ENCODE measurements around the gene UFL1.

Gene UFL1

DNA sequence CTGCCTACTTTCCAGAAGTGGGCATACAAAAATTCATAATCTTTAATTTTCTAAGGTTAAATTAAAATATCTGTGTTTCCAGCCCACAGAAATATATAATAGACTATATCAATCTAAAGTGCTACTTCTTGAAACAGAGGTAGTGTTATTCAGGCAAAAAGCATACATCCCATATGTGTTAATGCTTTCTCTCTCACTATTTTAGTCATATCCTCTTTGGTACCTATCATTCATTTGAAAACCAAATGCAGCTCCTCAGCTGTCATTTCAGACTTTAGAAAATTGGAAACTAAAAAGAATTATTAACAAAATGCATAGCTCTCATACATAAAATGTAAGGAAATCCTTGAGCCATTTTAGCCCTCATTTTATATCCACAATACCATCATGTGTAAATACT, 42.2 kb downstream of the UFL1 start:
- no peak overlapping the region for H3K27ac ChIP-seq (ENCODE audit: insufficient read depth, low read length, poor library complexity, severe bottlenecking)
- DNase-seq: no peak
- no peaks in the 10 kb centered on the region for H3K4me1 ChIP-seq (ENCODE audit: control insufficient read depth, insufficient read depth, low read length, poor library complexity, severe bottlenecking)
- H3K36me3 ChIP-seq (ENCODE audit: control insufficient read depth, insufficient read depth, low read length): no peaks in the 10 kb centered on the region
- no peak overlapping the region for H3K4me3 ChIP-seq (ENCODE audit: insufficient read depth, low read depth, low read length, poor library complexity, severe bottlenecking)
- H3K9me3 ChIP-seq (ENCODE audit: control insufficient read depth, low read length): no peaks in the 10 kb centered on the region
- no peaks in the 10 kb centered on the region for H3K27me3 ChIP-seq (replicated peaks; ENCODE audit: control insufficient read depth, insufficient read depth, low read length, poor library complexity, severe bottlenecking)

DNA sequence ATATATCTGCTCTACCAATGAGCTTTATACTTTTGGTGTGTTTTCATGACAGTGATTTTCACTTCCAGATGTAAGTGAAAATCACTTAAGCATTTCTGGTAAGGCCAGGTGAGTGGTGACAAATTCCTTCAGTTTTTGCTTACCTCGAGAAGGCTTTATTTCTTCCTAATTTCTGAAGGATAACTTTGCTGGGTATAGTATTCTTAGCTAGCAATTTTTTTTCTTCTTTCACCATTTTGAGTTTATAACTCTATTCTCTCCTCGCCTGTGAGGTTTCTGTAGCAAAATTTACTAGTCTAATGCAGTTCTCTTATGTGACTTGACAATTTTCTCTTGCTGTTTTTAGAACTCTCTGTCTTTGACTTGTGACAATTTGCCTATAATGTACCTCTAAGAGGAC, 48.4 kb downstream of the UFL1 start:
- Histone ChIP-seq H3K4me1 (ENCODE audit: control insufficient read depth, insufficient read depth, low read length, poor library complexity, severe bottlenecking) (no peaks in the 10 kb centered on the region), H3K27me3 (replicated peaks; ENCODE audit: control insufficient read depth, insufficient read depth, low read length, poor library complexity, severe bottlenecking) (no peaks in the 10 kb centered on the region), H3K27ac (ENCODE audit: insufficient read depth, low read length, poor library complexity, severe bottlenecking) (no peak overlapping the region), H3K9me3 (ENCODE audit: control insufficient read depth, low read length) (peaks cover 9% of the 10 kb centered on the region), H3K4me3 (ENCODE audit: insufficient read depth, low read depth, low read length, poor library complexity, severe bottlenecking) (no peak overlapping the region), H3K36me3 (ENCODE audit: control insufficient read depth, insufficient read depth, low read length) (no peaks in the 10 kb centered on the region)
- DNase-seq: no peak

DNA sequence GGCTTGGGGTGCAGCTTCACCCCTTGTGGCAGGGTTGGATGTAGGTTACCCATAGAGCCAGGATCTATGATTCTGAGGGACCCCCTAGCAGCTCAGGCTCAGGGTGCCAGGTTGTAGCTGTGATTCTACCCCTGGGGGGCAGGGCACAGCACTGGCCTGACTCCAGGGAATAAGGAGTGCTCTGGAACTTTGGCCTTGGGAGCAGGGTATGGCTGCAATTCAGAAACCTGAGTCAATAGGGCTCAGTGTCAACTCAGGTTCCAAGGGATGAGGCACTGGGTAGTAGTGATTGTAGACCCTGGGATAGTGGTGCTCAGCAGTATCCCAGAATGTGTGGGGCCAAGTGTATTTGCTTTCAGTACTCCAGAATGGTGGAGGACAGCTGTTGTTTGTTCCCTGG, 49.9 kb downstream of the UFL1 start:
- H3K4me1 ChIP-seq (ENCODE audit: control insufficient read depth, insufficient read depth, low read length, poor library complexity, severe bottlenecking): no peaks in the 10 kb centered on the region
- DNase-seq: no peak
- H3K36me3 ChIP-seq (ENCODE audit: control insufficient read depth, insufficient read depth, low read length): no peaks in the 10 kb centered on the region
- H3K9me3 ChIP-seq (ENCODE audit: control insufficient read depth, low read length): peaks cover 9% of the 10 kb centered on the region
- H3K27me3 ChIP-seq (replicated peaks; ENCODE audit: control insufficient read depth, insufficient read depth, low read length, poor library complexity, severe bottlenecking): no peaks in the 10 kb centered on the region
- no peak overlapping the region for H3K4me3 ChIP-seq (ENCODE audit: insufficient read depth, low read depth, low read length, poor library complexity, severe bottlenecking)
- no peak overlapping the region for H3K27ac ChIP-seq (ENCODE audit: insufficient read depth, low read length, poor library complexity, severe bottlenecking)

DNA sequence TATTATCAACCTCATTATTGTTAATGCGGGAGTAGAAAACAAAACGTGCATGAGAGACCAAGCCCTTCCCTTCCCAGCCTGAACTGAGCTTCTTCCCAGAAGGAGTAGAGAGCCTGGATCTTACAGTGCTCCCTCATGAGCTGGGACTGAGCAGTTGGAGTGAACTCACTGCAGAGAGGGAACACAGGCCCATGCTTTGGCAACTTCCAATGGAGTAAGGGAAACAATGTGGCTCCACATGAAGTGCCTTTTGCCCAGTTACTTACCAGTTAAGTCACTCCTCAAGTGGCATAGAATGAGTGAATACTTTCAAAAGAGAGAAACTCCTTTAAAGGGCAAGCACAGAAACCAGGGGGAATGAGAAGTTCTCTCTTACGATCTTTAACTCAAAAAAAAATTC, 53.8 kb downstream of the UFL1 start:
- H3K27ac ChIP-seq (ENCODE audit: insufficient read depth, low read length, poor library complexity, severe bottlenecking): no peak overlapping the region
- H3K27me3 ChIP-seq (replicated peaks; ENCODE audit: control insufficient read depth, insufficient read depth, low read length, poor library complexity, severe bottlenecking): no peaks in the 10 kb centered on the region
- no peaks in the 10 kb centered on the region for H3K36me3 ChIP-seq (ENCODE audit: control insufficient read depth, insufficient read depth, low read length)
- peaks cover 9% of the 10 kb centered on the region for H3K9me3 ChIP-seq (ENCODE audit: control insufficient read depth, low read length)
- DNase-seq: no peak
- no peaks in the 10 kb centered on the region for H3K4me1 ChIP-seq (ENCODE audit: control insufficient read depth, insufficient read depth, low read length, poor library complexity, severe bottlenecking)
- H3K4me3 ChIP-seq (ENCODE audit: insufficient read depth, low read depth, low read length, poor library complexity, severe bottlenecking): no peak overlapping the region

DNA sequence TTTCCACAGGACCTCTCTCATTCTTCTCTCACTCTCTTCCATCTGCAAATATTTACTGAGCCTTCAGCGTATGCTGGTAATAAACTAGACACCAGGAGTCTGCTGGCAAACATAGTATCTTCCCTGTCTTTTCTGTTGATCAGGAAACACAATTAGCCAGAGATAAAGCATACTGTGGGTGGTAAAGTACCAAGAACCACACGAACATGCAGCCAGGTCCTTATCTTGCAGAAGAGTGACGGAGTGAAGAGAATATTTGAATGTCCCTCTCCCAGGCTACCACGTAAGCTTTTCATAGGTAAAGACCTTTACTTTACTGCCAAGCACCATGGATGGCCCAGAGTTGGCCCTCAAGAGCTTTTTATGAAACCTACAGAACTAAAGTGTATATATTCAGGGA, 54.6 kb downstream of the UFL1 start:
- DNase-seq: no peak
- no peak overlapping the region for H3K27ac ChIP-seq (ENCODE audit: insufficient read depth, low read length, poor library complexity, severe bottlenecking)
- H3K4me1 ChIP-seq (ENCODE audit: control insufficient read depth, insufficient read depth, low read length, poor library complexity, severe bottlenecking): no peaks in the 10 kb centered on the region
- no peaks in the 10 kb centered on the region for H3K27me3 ChIP-seq (replicated peaks; ENCODE audit: control insufficient read depth, insufficient read depth, low read length, poor library complexity, severe bottlenecking)
- H3K36me3 ChIP-seq (ENCODE audit: control insufficient read depth, insufficient read depth, low read length): no peaks in the 10 kb centered on the region
- peaks cover 1% of the 10 kb centered on the region for H3K9me3 ChIP-seq (ENCODE audit: control insufficient read depth, low read length)
- no peak overlapping the region for H3K4me3 ChIP-seq (ENCODE audit: insufficient read depth, low read depth, low read length, poor library complexity, severe bottlenecking)

DNA sequence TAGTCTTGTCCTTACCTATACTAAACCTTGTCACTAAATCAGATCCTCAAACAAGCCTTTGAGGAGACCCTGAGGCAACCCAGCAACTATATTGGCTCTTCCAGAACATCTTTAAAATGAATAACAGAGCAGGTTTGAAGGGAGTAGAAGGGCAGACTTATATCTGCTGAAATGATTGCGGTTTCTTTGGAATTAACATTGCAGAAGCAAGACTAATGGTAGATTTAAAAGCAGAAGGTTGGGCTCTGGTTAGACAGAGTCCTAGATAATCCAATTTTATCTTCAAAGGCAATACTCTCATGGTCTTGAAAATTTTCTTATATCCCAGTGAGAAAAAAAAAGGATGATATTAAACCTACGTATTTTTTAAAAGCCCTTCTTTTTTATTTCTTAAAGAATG, 60.4 kb downstream of the UFL1 start:
- no peaks in the 10 kb centered on the region for H3K4me1 ChIP-seq (ENCODE audit: control insufficient read depth, insufficient read depth, low read length, poor library complexity, severe bottlenecking)
- H3K36me3 ChIP-seq (ENCODE audit: control insufficient read depth, insufficient read depth, low read length): no peaks in the 10 kb centered on the region
- no peaks in the 10 kb centered on the region for H3K9me3 ChIP-seq (ENCODE audit: control insufficient read depth, low read length)
- no peak overlapping the region for H3K27ac ChIP-seq (ENCODE audit: insufficient read depth, low read length, poor library complexity, severe bottlenecking)
- H3K4me3 ChIP-seq (ENCODE audit: insufficient read depth, low read depth, low read length, poor library complexity, severe bottlenecking): no peak overlapping the region
- DNase-seq: no peak
- no peaks in the 10 kb centered on the region for H3K27me3 ChIP-seq (replicated peaks; ENCODE audit: control insufficient read depth, insufficient read depth, low read length, poor library complexity, severe bottlenecking)

DNA sequence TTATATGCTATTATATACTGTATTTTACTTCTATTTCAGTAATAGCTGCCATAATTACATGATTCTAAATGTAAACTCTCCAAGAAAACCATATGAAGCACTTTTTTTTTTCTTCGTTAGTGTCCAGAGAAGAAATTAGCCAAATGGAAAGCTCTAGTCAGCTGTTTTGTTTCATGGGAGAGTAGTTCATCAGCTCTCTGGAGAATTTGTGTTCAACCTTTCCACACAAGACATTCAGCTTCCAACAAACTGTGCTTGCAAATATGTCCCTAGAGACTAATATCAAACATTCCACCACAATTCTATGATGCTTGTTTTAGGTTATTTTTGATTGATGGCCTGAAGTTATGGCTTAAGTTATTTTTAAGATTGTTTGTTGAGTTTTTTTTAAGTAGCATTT, 60.8 kb downstream of the UFL1 start:
- no peak overlapping the region for H3K27ac ChIP-seq (ENCODE audit: insufficient read depth, low read length, poor library complexity, severe bottlenecking)
- no peak for DNase-seq
- H3K4me3 ChIP-seq (ENCODE audit: insufficient read depth, low read depth, low read length, poor library complexity, severe bottlenecking): no peak overlapping the region
- H3K4me1 ChIP-seq (ENCODE audit: control insufficient read depth, insufficient read depth, low read length, poor library complexity, severe bottlenecking): no peaks in the 10 kb centered on the region
- no peaks in the 10 kb centered on the region for H3K36me3 ChIP-seq (ENCODE audit: control insufficient read depth, insufficient read depth, low read length)
- no peaks in the 10 kb centered on the region for H3K9me3 ChIP-seq (ENCODE audit: control insufficient read depth, low read length)
- H3K27me3 ChIP-seq (replicated peaks; ENCODE audit: control insufficient read depth, insufficient read depth, low read length, poor library complexity, severe bottlenecking): no peaks in the 10 kb centered on the region

DNA sequence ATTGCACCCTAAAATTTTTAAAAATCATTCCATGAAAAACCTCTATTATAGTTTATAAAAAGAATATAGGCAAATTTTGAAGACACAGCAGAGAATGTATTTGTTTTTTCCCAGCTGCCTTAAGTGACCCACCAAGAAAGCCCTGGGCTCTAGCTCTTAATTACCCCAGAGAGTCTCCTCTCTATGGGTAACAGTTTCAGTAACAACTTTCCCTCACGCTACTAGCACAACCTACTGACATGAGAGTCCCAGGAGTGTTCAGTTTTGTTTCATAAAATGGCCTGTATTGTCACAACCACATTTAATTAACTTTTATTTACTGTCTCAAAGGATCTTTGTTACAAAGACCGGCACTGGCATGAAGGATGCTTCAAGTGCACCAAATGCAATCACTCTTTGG, 82.8 kb downstream of the UFL1 start:
- no peak overlapping the region for H3K4me3 ChIP-seq (ENCODE audit: insufficient read depth, low read depth, low read length, poor library complexity, severe bottlenecking)
- no peak for DNase-seq
- no peaks in the 10 kb centered on the region for H3K4me1 ChIP-seq (ENCODE audit: control insufficient read depth, insufficient read depth, low read length, poor library complexity, severe bottlenecking)
- H3K27me3 ChIP-seq (replicated peaks; ENCODE audit: control insufficient read depth, insufficient read depth, low read length, poor library complexity, severe bottlenecking): peaks cover 2% of the 10 kb centered on the region
- H3K9me3 ChIP-seq (ENCODE audit: control insufficient read depth, low read length): no peaks in the 10 kb centered on the region
- no peaks in the 10 kb centered on the region for H3K36me3 ChIP-seq (ENCODE audit: control insufficient read depth, insufficient read depth, low read length)
- no peak overlapping the region for H3K27ac ChIP-seq (ENCODE audit: insufficient read depth, low read length, poor library complexity, severe bottlenecking)
